Measurements from ENCODE around the gene IL13RA1. TPM values are rescaled to one million over a fixed set of nuclear protein-coding genes. Genes with fewer than 3 reads are reported as not detected.
A peak's percentile ranks its signal among the peaks of the same experiment; 100 is the strongest.

The IL13RA1 gene
- total and polyA plus RNA-seq, 2 of the 13 experiments (the other 11 are each of a cell fraction or from before 2014, with no cell fraction given), result 56.6 to 73.5 TPM

DNA sequence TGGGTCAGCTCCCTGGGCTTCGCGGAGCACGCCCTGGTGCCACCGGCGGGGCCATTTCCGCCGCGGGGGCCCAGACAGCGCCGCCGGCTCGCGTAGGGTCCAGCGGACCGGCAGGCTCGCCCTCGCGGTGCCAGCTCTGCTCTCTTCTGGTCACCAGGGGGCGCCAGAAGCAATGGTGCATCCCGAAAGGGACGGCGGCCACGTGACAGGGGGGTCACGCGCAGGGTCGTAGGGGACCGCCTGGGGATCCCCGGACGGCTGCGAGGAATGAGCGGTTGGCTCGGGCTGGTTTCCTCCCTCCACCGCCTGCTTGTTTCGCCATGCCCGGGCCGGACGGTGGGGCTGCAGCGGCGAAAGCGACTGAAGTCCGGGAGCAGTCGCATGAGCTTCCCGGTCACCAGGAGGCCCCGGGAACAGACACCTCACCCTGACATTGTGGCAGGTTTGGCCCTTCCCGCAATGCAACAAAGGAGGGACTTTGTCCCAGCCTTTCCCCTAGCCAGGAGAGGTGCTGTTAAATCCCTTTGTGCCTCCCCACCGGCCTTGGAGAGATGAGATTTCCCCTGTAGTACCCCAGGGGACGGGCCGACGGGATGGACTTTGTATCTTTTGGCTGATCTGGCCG is 112.0 kb downstream of the IL13RA1 start (continued):
- TF ChIP-seq, protein P1, sequence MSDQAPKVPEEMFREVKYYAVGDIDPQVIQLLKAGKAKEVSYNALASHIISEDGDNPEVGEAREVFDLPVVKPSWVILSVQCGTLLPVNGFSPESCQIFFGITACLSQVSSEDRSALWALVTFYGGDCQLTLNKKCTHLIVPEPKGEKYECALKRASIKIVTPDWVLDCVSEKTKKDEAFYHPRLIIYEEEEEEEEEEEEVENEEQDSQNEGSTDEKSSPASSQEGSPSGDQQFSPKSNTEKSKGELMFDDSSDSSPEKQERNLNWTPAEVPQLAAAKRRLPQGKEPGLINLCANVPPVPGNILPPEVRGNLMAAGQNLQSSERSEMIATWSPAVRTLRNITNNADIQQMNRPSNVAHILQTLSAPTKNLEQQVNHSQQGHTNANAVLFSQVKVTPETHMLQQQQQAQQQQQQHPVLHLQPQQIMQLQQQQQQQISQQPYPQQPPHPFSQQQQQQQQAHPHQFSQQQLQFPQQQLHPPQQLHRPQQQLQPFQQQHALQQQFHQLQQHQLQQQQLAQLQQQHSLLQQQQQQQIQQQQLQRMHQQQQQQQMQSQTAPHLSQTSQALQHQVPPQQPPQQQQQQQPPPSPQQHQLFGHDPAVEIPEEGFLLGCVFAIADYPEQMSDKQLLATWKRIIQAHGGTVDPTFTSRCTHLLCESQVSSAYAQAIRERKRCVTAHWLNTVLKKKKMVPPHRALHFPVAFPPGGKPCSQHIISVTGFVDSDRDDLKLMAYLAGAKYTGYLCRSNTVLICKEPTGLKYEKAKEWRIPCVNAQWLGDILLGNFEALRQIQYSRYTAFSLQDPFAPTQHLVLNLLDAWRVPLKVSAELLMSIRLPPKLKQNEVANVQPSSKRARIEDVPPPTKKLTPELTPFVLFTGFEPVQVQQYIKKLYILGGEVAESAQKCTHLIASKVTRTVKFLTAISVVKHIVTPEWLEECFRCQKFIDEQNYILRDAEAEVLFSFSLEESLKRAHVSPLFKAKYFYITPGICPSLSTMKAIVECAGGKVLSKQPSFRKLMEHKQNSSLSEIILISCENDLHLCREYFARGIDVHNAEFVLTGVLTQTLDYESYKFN (CRISPR knock-in tag; conservative IDR thresholded peaks at IDR 0.05), result peak; percentile 51
- TF ChIP-seq, protein P2, sequence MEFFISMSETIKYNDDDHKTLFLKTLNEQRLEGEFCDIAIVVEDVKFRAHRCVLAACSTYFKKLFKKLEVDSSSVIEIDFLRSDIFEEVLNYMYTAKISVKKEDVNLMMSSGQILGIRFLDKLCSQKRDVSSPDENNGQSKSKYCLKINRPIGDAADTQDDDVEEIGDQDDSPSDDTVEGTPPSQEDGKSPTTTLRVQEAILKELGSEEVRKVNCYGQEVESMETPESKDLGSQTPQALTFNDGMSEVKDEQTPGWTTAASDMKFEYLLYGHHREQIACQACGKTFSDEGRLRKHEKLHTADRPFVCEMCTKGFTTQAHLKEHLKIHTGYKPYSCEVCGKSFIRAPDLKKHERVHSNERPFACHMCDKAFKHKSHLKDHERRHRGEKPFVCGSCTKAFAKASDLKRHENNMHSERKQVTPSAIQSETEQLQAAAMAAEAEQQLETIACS (CRISPR knock-in tag; IDR thresholded peaks at IDR 0.05), result peak; percentile 62
- no peak for TF ChIP-seq CC2D1A (CRISPR knock-in tag; IDR thresholded peaks at IDR 0.05)
- peak; percentile 86 for TF ChIP-seq SALL1 (CRISPR knock-in tag; IDR thresholded peaks at IDR 0.05)
- TF ChIP-seq, protein P3, sequence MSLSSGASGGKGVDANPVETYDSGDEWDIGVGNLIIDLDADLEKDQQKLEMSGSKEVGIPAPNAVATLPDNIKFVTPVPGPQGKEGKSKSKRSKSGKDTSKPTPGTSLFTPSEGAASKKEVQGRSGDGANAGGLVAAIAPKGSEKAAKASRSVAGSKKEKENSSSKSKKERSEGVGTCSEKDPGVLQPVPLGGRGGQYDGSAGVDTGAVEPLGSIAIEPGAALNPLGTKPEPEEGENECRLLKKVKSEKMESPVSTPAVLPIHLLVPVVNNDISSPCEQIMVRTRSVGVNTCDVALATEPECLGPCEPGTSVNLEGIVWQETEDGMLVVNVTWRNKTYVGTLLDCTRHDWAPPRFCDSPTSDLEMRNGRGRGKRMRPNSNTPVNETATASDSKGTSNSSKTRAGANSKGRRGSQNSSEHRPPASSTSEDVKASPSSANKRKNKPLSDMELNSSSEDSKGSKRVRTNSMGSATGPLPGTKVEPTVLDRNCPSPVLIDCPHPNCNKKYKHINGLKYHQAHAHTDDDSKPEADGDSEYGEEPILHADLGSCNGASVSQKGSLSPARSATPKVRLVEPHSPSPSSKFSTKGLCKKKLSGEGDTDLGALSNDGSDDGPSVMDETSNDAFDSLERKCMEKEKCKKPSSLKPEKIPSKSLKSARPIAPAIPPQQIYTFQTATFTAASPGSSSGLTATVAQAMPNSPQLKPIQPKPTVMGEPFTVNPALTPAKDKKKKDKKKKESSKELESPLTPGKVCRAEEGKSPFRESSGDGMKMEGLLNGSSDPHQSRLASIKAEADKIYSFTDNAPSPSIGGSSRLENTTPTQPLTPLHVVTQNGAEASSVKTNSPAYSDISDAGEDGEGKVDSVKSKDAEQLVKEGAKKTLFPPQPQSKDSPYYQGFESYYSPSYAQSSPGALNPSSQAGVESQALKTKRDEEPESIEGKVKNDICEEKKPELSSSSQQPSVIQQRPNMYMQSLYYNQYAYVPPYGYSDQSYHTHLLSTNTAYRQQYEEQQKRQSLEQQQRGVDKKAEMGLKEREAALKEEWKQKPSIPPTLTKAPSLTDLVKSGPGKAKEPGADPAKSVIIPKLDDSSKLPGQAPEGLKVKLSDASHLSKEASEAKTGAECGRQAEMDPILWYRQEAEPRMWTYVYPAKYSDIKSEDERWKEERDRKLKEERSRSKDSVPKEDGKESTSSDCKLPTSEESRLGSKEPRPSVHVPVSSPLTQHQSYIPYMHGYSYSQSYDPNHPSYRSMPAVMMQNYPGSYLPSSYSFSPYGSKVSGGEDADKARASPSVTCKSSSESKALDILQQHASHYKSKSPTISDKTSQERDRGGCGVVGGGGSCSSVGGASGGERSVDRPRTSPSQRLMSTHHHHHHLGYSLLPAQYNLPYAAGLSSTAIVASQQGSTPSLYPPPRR (CRISPR knock-in tag; IDR thresholded peaks at IDR 0.05; ENCODE audit: borderline replicate concordance), result peak; percentile 72; the same call in 1 of the 2 replicates
- TF ChIP-seq FOXA3 (CRISPR knock-in tag; IDR thresholded peaks at IDR 0.05), result 0 out of 2 replicates have a peak, but pooled peaks have one; percentile 18
- peak; percentile 70 to 72; a peak in 3 of 4 replicates for TF ChIP-seq NR2F1 (CRISPR knock-in tag; IDR thresholded peaks at IDR 0.05)
- TF ChIP-seq, protein P4, sequence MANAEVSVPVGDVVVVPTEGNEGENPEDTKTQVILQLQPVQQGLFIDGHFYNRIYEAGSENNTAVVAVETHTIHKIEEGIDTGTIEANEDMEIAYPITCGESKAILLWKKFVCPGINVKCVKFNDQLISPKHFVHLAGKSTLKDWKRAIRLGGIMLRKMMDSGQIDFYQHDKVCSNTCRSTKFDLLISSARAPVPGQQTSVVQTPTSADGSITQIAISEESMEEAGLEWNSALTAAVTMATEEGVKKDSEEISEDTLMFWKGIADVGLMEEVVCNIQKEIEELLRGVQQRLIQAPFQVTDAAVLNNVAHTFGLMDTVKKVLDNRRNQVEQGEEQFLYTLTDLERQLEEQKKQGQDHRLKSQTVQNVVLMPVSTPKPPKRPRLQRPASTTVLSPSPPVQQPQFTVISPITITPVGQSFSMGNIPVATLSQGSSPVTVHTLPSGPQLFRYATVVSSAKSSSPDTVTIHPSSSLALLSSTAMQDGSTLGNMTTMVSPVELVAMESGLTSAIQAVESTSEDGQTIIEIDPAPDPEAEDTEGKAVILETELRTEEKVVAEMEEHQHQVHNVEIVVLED (CRISPR knock-in tag; IDR thresholded peaks at IDR 0.05; ENCODE audit: borderline replicate concordance), result no peak; the same call in 1 of the 2 replicates
- TF ChIP-seq MYC (CRISPR knock-in tag; IDR thresholded peaks at IDR 0.05; ENCODE audit: borderline replicate concordance), result peak; percentile 89; the same call in 1 of the 2 replicates
- peak; percentile 49; the same call in 1 of the 2 replicates for TF ChIP-seq MEIS1 (CRISPR knock-in tag; IDR thresholded peaks at IDR 0.05; ENCODE audit: borderline replicate concordance)
- TF ChIP-seq HOXA3 (CRISPR knock-in tag; IDR thresholded peaks at IDR 0.05), result peak; percentile 64; the same call in 1 of the 2 replicates
- peak; percentile 36; the same call in 1 of the 2 replicates for TF ChIP-seq PHF21A (CRISPR knock-in tag; IDR thresholded peaks at IDR 0.05)
- TF ChIP-seq, protein P5, sequence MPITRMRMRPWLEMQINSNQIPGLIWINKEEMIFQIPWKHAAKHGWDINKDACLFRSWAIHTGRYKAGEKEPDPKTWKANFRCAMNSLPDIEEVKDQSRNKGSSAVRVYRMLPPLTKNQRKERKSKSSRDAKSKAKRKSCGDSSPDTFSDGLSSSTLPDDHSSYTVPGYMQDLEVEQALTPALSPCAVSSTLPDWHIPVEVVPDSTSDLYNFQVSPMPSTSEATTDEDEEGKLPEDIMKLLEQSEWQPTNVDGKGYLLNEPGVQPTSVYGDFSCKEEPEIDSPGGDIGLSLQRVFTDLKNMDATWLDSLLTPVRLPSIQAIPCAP (CRISPR knock-in tag; IDR thresholded peaks at IDR 0.05; ENCODE audit: low read depth), result no peak
